ENCODE data around the gene ACP4.
"Not testable (repeated sequence)": the region's sequence is repeated elsewhere in the genome, so short reads cannot be mapped to it uniquely, and the experiment has no call there.

ACP4 gene

DNA sequence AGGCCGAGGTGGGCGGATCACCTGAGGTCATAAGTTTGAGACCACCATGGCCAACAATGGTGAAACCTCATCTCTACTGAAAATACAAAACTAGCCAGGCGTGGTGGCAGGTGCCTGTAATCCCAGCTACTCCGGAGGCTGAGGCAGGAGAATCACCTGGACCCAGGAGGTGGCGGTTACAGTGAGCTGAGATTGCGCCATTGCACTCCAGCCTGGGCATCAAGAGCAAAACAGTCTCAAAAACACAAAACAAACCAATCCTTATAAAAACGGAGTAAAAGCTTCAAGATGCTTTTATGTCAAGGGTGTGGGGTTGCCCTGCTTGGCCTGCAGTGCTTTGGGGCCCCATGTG lies 7.2 kb downstream of the ACP4 start:
- DNase-seq (ENCODE audit: low read depth), result no peak

DNA sequence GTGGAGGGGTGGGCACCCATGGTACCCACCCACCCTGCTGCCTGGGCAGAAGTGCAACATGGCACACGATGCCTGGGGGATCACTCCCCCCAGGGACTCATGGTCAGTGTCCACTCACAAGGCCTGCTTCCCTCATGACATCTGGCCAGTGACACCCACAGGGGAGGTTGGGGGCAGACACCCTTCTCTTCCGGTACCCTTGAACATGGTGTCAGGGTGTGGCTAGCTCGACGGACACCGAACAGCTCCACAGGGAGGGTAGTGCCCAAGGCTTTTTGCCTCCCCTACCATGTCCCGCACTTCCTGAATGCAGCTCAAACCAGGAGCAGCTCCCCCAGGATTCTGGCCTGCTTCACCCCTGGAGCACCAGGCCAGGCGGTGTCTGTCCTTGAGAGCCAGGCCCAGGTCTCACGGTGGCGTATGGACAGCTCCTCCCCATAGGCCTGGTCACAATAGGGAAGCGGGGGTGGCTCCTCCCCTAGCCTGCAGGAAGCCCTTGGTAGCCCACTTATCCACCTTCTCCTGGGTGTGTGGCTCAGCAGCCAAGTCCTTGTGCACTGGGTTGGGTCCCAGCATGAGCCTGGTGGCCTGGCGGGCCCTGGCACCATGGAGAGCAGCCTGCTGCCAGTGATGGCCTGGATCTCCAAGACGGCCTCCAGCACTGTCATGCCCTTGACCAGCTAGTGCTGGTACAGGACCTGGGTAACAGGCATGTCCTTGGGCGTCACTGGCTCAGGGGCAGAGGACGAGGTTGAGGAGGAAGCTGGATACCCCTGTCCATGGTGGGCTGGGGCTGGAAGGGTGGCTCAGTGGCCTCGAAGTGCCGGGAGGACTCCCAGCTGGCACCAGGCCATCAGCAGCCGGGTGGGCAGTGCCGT lies 7.8 kb downstream of the ACP4 start:
- no peak for DNase-seq (ENCODE audit: low read depth)

DNA sequence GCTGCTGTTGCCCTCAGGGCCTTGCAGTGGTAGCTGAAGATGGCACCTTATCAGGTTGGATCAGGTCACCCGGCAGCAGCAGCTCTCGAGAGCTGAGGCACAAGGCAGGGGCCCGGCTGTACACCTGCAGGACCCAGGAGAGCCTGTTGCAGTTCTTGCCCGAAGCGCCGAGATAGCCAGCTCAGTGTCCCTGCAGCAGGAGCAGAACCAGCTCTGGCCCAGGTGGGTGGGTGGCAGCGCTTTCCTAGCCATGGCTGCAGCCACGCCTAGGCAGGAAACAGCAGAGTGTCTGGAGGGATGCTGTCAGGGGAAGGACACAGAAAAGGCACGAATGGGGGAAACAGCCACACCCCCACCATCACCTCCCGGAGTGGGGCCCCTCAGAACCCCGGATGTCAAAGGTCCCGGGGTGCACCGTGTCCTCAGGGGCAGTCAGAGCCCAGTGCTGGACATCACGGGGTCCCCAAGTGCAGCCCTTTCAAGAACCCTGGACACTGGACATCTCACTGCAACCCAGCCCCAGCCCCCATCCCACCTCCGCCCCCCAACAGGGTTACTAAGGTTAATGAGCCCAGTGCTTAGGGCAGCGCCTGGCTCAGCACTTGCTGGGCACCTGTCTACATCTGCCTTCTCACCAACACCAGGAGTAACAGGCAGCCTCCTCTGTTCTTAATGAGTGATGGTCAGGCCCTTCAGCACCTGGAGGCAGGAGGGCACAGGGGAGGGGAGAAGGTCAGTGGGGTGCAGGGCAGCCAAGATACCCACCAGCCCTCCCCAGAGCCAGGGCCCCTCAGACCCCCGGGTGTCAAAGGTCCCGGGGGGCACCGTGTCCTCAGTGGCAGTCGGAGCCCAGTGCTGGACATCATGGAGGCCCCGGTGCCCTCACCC lies 8.7 kb downstream of the ACP4 start:
- DNase-seq (ENCODE audit: low read depth), result no peak

- no peak for DNase-seq (ENCODE audit: low read depth)
Measured at GRCh38 chr19:50799547-50799851, 9.3 kb downstream of the ACP4 start.

DNA sequence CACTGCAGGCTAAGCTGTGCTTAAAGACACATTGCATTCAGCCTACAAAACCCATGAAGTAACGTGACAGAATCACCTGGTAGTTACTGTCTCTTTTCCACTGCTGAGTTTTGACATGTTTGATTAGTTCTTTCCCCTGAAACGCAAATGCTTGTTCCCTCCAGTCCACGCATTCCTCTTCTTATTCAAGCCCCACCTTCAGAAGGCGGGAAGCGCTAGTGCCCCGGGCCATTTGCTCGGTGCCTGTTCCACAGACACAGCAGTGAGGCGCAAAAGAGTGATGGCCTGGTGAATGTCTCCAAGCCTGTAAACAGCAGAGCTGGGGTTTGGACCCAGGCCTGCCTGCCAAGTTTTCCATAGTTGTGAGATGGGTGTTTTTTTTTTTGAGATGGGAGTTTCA lies 10.9 kb downstream of the ACP4 start:
- no peak for DNase-seq (ENCODE audit: low read depth)

- peak; percentile 2 for DNase-seq (ENCODE audit: low read depth)
Measured at GRCh38 chr19:50803633-50804419, 13.6 kb downstream of the ACP4 start.

DNA sequence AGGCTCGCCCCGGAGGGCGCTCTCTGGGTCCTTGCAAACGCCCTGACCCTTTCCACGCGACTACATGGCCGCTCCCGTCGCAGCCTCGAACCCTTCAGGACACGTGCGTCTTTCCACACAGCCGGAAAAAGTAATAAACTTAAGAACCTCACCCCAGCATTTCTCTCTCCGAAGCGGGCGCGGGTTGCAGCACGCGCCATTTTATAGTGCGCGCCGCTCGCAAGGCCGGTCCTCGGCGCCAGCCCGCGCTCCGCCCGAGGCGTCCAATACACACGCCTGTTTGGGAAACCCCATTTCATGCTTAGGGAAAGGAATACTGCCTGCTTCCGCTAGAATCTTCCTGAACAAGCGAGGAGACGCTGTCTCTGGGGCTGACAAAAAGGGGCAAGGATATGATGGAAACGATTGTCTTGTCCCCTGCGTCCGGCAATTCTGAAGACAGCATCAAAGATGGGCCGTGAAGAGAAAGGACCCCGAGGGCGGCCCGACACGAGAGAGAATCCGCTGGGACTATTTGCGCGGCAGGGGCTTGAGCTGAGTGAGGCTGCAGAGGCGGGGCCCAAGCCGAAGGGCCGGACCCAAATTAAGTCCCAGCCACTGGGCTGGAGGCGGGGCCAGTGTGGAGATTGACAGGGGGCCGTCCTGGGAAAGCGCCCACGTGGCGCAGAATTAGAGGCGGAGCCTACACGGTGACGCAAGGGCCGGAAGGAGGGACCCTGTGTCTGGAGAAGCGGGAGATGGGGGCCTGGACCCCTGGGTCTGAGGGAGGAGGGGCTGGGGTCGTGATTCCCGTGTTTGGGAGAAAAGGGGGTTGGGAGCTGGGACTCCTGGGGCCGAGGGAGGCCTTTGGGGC lies 14.4 kb downstream of the ACP4 start:
- peak; percentile 91 for DNase-seq (ENCODE audit: low read depth)

DNA sequence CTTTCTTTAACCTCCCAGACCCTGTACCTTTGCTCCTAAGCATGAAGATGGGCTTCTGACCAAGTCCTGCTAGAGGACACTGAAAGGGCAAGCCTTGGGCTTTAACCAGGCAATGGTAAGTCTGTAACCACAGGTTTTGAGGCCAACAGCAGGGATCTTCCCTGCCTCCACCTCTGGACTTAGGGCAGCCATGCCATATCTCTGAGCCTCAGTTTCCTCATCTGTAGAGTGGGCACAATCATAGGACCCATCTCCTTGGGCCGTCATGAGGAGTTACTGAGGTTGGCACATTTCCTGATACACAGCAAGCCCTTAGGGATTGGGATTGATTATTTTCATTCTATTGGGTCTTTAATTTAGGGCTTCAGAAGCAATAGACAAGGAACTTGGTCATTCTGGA lies 18.6 kb downstream of the ACP4 start:
- DNase-seq (ENCODE audit: low read depth), result no peak

DNA sequence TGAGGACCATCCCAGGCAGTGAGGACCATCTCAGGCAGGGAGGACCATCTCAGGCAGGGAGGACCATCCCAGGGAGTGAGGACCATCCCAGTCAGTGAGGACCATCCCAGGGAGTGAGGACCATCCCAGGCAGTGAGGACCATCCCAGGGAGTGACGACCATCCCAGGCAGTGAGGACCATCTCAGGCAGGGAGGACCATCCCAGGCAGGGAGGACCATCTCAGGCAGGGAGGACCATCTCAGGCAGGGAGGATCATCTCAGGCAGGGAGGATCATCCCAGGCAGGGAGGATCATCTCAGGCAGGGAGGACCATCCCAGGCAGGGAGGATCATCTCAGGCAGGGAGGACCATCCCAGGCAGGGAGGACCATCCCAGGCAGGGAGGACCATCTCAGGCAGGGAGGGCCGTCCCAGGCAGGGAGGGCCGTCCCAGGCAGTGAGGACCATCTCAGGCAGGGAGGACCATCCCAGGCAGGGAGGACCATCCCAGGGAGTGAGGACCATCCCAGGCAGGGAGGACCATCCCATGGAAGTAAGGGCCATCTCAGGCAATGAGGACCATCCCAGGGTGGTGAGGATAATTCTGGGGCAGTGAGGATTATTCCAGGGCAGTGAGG lies 21.5 kb downstream of the ACP4 start:
- DNase-seq (ENCODE audit: low read depth), result not testable (repeated sequence)

- DNase-seq (ENCODE audit: low read depth), result no peak
Measured at GRCh38 chr19:50812474-50812873, 22.3 kb downstream of the ACP4 start.

- no peak for DNase-seq (ENCODE audit: low read depth)
Measured at GRCh38 chr19:50814883-50815282, 24.7 kb downstream of the ACP4 start.

DNA sequence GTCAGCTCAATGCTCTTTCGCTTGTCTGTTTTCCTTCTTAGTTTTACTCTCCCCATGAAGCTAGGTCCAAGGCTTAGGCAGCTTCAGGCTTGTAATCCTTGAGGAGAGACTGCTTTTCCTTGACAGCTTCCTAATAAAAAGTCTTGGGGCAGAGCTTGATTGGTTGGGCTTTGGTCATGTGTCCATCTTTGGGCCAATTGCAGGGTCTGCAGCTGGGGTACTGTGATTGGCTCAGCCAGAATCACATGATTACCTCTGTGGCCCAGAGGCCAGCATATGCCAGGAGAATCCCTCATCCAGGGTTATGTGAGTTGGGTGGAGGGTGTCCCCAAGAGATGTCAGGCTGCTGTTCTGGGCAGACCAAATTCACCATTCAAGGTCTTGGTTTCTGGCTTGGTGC lies 25.2 kb downstream of the ACP4 start:
- DNase-seq (ENCODE audit: low read depth), result no peak

GRCh38 chr19:50817941-50818858 lies 28.0 kb downstream of the ACP4 start:
- peak; percentile 7 for DNase-seq (ENCODE audit: low read depth)

- DNase-seq (ENCODE audit: low read depth), result no peak
Measured at GRCh38 chr19:50818859-50819472, 28.8 kb downstream of the ACP4 start.

- DNase-seq (ENCODE audit: low read depth), result no peak
Measured at GRCh38 chr19:50819636-50820035, 29.4 kb downstream of the ACP4 start.

DNA sequence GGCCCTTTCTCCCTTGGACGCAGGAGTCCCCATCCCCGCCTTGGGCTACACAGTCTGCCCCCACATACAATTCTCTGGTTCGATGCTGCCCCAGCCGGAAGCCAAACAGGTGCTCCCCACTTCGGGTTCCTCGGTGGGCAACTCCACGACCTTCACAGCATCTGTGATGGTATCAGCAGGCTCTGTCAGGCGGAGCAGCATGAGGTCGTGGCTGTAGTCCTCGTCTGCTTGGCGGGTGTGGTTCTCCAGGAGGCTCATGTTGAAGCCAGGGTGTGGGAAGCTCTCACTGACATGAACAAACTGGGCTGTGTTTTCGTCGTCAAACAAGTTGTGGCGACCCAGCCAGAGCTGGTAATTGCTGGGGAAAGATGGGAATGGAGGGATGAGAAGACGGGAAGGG lies 29.9 kb downstream of the ACP4 start:
- DNase-seq (ENCODE audit: low read depth), result no peak

DNA sequence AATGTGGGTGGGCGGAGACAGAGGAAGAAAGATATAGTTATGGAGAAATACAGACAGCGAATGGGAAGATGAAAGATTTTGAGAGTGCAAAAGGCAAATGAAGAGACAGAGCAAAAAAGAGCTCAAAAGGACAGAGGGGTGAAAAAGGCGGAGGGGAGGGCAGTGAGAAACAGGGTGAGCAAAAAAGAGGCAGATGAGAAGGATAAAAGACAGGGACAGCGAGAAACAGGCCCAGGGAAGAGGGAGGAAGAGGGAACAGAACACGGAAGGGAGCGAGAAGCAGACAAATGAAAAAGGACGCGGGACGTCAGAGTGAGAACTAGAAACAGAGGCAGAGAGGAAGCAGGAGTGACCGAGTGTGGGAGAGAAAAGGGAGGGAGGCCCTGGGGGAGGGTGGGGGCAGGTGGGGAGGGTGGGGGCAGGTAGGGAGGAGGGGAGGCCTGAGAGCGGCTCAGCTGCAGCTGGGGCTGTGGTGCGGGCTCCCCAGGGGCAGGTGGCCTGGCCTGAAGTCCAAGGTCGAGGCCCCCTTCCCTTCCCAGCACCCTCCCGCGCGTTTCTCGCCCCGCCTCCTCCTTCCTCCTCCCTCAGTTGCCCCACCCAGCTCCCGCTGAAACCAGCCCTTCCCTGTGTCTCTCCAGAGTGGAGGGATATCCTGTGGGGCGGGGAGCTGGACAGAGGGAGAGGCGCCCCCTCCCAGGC lies 30.5 kb downstream of the ACP4 start:
- no peak for DNase-seq (ENCODE audit: low read depth)

- no peak for DNase-seq (ENCODE audit: low read depth)
Measured at GRCh38 chr19:50821248-50821612, 31.0 kb downstream of the ACP4 start.

DNA sequence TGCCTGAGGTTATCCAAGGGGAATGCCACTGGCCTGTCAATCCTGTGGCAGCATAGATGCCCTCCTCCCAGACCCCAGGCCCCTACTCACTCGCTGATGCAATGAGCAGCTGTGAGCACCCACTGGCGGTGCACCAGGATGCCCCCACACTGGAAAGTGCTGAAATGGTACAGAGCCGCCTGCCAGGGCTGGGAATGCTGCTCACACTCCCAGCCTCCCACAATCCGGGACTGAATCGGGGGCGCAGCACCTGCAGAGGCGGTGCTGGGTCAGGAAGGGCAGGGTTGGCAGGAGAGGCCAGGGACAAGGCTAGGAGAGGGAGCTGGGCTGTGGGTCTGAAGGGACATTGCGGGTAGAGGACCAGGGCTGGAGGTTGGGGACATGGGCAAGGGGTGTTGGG lies 31.4 kb downstream of the ACP4 start:
- DNase-seq (ENCODE audit: low read depth), result no peak
